ENCODE data around the gene CLRN2. TPM values are rescaled to one million over a fixed set of nuclear protein-coding genes. Genes with fewer than 3 reads are reported as not detected.

CLRN2 gene
- total RNA-seq, 3 donors from 2014 or later (not counting 1 experiment from before 2014, with no cell fraction given), result not detected

DNA sequence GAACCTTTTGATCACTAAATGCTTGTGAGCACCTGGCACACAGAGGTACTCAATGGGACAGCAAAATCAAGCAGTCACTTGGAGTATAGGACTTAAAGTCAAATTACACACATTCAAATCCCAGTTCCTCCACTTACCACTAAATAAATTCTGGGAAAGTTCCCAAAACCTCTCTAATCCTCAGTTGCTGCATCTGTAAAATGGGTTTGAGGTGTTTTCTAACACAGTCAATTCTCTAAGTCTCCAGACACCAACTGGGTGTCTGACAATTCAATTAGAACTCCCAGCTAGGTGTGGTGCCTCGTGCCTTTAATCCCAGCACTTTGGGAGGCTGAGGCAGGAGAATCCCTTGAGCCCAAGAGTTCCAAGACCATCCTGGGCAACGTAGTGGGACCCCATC lies 22.1 kb upstream of the CLRN2 start:
- no peak overlapping the region for H3K27ac ChIP-seq (ENCODE audit: low read length)
- Mint-ChIP-seq H3K27ac (no peak overlapping the region), H3K4me3 (no peak overlapping the region), H3K27me3 (ENCODE audit: low read depth in 2 of 2) (no peaks in the 10 kb centered on the region), H3K4me1 (peaks cover 0 to 5% of the 10 kb centered on the region in 2 donors), H3K36me3 (peaks cover 15% of the 10 kb centered on the region), H3K9me3 (no peaks in the 10 kb centered on the region)
- H3K27me3 ChIP-seq (ENCODE audit: control insufficient read depth, insufficient read depth, low read length), result no peaks in the 10 kb centered on the region
- WGBS (ENCODE audit: insufficient coverage), result 89% methylated on average over 2 of the region's 2 CpGs
- ATAC-seq (no peak), DNase-seq (no peak)
- no peak overlapping the region for H3K4me3 ChIP-seq (ENCODE audit: low read length)
- H3K36me3 ChIP-seq (ENCODE audit: control insufficient read depth, insufficient read depth, low read length), result peaks cover 21% of the 10 kb centered on the region
- no peaks in the 10 kb centered on the region for H3K4me1 ChIP-seq (ENCODE audit: control insufficient read depth, insufficient read depth, low read length)
- H3K9me3 ChIP-seq (ENCODE audit: control insufficient read depth, insufficient read depth, low read length), result no peaks in the 10 kb centered on the region
- TF ChIP-seq CTCF (IDR thresholded peaks at IDR 0.05), result no peak
- intact Hi-C loops (cut with micrococcal nuclease), result no loop called here

- Histone ChIP-seq H3K27ac (ENCODE audit: low read length) (no peak overlapping the region), H3K36me3 (ENCODE audit: control insufficient read depth, insufficient read depth, low read length) (peaks cover 20% of the 10 kb centered on the region), H3K27me3 (ENCODE audit: control insufficient read depth, insufficient read depth, low read length) (no peaks in the 10 kb centered on the region), H3K9me3 (ENCODE audit: control insufficient read depth, insufficient read depth, low read length) (no peaks in the 10 kb centered on the region), H3K4me1 (ENCODE audit: control insufficient read depth, insufficient read depth, low read length) (no peaks in the 10 kb centered on the region), H3K4me3 (ENCODE audit: low read length) (no peak overlapping the region)
- Mint-ChIP-seq H3K4me1 (peaks cover 4 to 5% of the 10 kb centered on the region in 2 donors), H3K9me3 (no peaks in the 10 kb centered on the region), H3K4me3 (no peak overlapping the region), H3K27me3 (ENCODE audit: low read depth in 2 of 2) (no peaks in the 10 kb centered on the region), H3K27ac (no peak overlapping the region), H3K36me3 (peaks cover 20% of the 10 kb centered on the region)
- 58% methylated on average over 3 of the region's 4 CpGs for WGBS (ENCODE audit: insufficient coverage)
- DNase-seq (no peak), ATAC-seq (no peak)
- intact Hi-C loops (cut with micrococcal nuclease), result no loop called here
- TF ChIP-seq CTCF (IDR thresholded peaks at IDR 0.05), result no peak
Observed at GRCh38 chr4:17493619-17494018, 21.3 kb upstream of the CLRN2 start.

- TF ChIP-seq CTCF (IDR thresholded peaks at IDR 0.05), result no peak
- Histone ChIP-seq H3K27me3 (ENCODE audit: control insufficient read depth, insufficient read depth, low read length) (no peaks in the 10 kb centered on the region), H3K27ac (ENCODE audit: low read length) (no peak overlapping the region), H3K36me3 (ENCODE audit: control insufficient read depth, insufficient read depth, low read length) (peaks cover 24% of the 10 kb centered on the region), H3K4me1 (ENCODE audit: control insufficient read depth, insufficient read depth, low read length) (no peaks in the 10 kb centered on the region), H3K4me3 (ENCODE audit: low read length) (no peak overlapping the region), H3K9me3 (ENCODE audit: control insufficient read depth, insufficient read depth, low read length) (no peaks in the 10 kb centered on the region)
- ATAC-seq (no peak), DNase-seq (no peak)
- Mint-ChIP-seq H3K27me3 (ENCODE audit: low read depth in 2 of 2) (no peaks in the 10 kb centered on the region), H3K27ac (no peak overlapping the region), H3K4me1 (peaks cover 5 to 7% of the 10 kb centered on the region in 2 donors), H3K4me3 (no peak overlapping the region), H3K36me3 (peaks cover 20% of the 10 kb centered on the region), H3K9me3 (no peaks in the 10 kb centered on the region)
- intact Hi-C loops (cut with micrococcal nuclease), result no loop called here
- 92% methylated on average over 10 of the region's 10 CpGs for WGBS (ENCODE audit: insufficient coverage)
Observed at GRCh38 chr4:17494258-17495190, 20.4 kb upstream of the CLRN2 start.
